Stromal cell of bone marrow (primary cell): ENCODE results near the gene GRM8.

Experiments
- DNase-seq: peaks from one replicate; pipeline ENCODE4 v3.0.0-alpha.2; 2012; ENCODE audit warnings: low read depth

Gene GRM8

GRCh38 chr7:126424985-126425384 is 827.8 kb downstream of the GRM8 start:
- no peak for DNase-seq

- DNase-seq = no peak
Observed at GRCh38 chr7:126419047-126419446, 833.7 kb downstream of the GRM8 start.

DNA sequence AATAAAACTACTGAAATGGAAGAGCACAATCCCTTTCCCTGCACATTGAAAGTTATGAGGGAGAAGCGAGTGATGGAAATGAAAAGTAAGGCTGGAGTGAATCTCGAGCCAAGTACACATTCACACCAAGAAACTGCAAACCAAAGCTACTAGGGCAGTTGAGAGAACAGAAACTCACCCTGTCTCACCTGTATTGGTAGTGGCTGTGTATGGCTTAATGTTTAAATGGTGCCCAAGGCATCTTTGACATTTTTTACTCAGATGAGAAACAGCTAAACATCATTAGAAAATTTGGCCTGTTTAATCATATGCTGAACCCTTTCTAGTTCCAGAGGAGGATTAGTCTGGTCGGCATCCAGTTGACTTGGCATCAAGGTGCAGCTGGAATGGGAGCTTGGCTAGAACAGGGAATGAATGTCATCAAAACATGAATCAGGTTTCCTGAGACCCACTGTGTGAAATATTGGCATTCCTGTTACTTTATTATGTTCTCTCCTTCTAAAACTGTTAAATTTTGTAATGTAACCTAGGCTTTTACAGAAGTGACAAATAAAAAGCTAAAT is 840.8 kb downstream of the GRM8 start:
- DNase-seq = no peak

DNA sequence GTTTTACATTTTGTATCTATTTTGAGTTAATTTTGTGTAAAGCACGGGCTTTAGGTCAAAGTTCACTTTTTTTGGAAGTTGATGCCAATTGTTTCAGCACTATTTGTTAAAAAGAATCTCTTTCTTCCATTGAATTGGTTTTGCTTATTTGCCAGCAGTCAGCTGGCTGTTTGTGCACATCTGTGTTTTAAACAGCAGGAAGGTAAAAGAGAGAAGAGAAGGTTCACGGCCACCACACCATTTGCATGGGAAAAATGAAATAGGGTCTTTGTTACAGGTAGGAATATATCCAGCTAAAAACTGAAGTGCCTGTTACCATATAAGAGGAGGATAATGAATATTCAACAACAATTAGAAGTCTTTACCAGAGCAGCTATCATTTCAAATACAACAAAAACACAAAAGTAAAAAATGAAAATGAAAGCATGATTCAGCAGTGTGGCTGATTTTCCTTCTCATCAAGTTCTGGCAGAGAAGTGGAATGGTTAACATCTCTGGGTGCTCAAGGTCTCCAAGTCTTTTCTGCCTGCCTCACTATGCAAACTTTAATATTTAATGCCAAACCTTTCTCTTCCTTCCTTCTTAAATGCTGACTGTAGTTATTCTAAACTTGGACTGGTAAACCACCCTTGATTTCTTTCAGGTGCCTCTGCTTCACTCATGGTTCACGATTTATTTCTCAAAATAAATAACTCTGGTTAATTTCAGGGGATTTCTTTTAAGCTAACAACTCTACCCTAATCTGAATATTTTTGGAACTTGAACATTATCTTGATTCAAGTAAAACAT is 841.5 kb downstream of the GRM8 start:
- DNase-seq = no peak

DNA sequence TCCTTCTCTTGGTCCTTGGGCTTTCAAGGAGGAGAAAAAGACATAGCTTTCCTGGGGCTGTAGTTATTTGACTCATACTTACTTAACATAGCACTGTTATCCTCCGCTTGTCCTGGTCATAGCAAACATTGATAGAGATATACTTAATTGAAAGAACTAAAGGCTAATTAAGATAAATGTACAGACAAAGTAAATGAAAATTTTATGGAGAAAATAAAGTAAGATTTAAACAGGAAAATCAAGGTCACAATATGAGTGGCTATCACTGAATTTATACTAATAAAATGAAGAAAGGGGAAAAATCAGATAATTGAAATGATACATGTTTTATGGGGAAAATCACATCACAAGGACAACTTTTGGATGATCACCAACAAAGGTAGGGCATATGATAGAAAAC is 849.7 kb downstream of the GRM8 start:
- no peak for DNase-seq

- DNase-seq = no peak
Observed at GRCh38 chr7:126401918-126402317, 850.8 kb downstream of the GRM8 start.

GRCh38 chr7:126398851-126399529 is 853.8 kb downstream of the GRM8 start:
- DNase-seq = no peak

DNA sequence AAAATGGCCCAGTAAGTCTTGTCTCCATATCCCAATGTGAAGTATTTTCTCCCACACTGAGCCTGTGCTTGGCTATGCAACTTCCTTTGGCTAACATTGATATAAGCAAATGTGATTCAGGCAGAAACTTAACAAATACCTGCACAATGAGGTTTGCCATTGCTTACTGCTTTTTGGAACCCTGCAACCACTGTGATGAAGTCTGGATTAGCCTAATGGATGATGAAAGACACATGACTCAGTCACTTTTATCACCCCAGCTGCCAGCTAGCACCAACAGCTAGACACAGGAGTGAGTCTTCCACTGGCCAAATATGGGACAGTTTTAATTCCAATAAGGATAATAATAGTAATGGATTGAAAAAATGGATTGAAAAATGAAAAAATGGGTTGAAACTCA is 854.5 kb downstream of the GRM8 start:
- no peak for DNase-seq

GRCh38 chr7:126394406-126394805 is 858.3 kb downstream of the GRM8 start:
- no peak for DNase-seq
